HCT116 (cell line): ENCODE measurements around the gene DCLRE1C. TPM values are rescaled to one million over a fixed set of nuclear protein-coding genes. Genes with fewer than 3 reads are reported as not detected.
"Not testable (repeated sequence)": the region's sequence is repeated elsewhere in the genome, so short reads cannot be mapped to it uniquely, and the experiment has no call there.

Experiments
- ATAC-seq: fragments of 200-7000 bp; cut with Tn5 transposase; 2 replicates; pipeline ENCODE4 v1.9.1; 2020; ENCODE audit warnings: mild to moderate bottlenecking, moderate library complexity
- BruUV-seq: library from RNA; stranded (reverse); fragments of 400-500 nt; replicated peaks from 2 replicates; lab custom pipeline; 2021; lab: Mats Ljungman, UMichigan
- CTCF ChIA-PET: fragments of 300-600 bp; sonication (Branson Sonifier 250); formaldehyde crosslinking; loops from one replicate; lab custom pipeline; 2021; ENCODE audit warnings: antibody characterized with exemption; lab: Charles Lee
- POLR2A ChIA-PET: fragments of 300-600, 350-600 bp; sonication (Branson Sonifier 250); formaldehyde crosslinking; loops from one replicate; lab custom pipeline; 2021; ENCODE audit warnings: antibody characterized with exemption; lab: Charles Lee
- RAD21 ChIA-PET, 2 experiments: fragments of 300-600 bp; sonication (Branson Sonifier 250); formaldehyde crosslinking; loops; one replicate each; lab custom pipeline; 2023; ENCODE audit warnings: low total read pairs in 2 of 2; ENCODE audit not compliant: uncharacterized antibody in 2 of 2, unreplicated experiment in 2 of 2, low non-redundant PET in 1 of 2; lab: Charles Lee
- DNase-seq: peaks from one replicate; pipeline ENCODE4 v3.0.0-alpha.2; 2010; ENCODE audit warnings: low read depth, low spot score
- H2AFZ ChIP-seq: fragments of 200-600 bp; shearing (Covaris generic), sonication (generic); 2 replicates; pipeline ENCODE4 v1.6.1; 2017; ENCODE audit warnings: low read depth, mixed run types, mixed read lengths, antibody characterized with exemption, low read length; ENCODE audit not compliant: poor library complexity, severe bottlenecking
- H3K27ac ChIP-seq: 2 replicates; pipeline ENCODE4 v1.5.1; 2012; ENCODE audit warnings: low read depth, low read length
- H3K27me3 ChIP-seq: fragments of 200-600 bp; sonication (generic); 2 replicates; pipeline ENCODE4 v1.6.1; 2016; ENCODE audit warnings: mixed run types, low read length, mixed read lengths; ENCODE audit not compliant: insufficient read depth
- H3K36me3 ChIP-seq, 2 experiments: fragments of 200-500 bp in 1 of 2; fragments of 200-600 bp in 1 of 2; sonication (Bioruptor generic) in 1 of 2; sonication (generic) in 1 of 2; 2 replicates each; pipeline versions ENCODE4 v1.5.1 to v1.6.1; 2014 to 2016; ENCODE audit warnings: low read length in 2 of 2, inconsistent platforms in 1 of 2, mixed read lengths in 1 of 2, mixed run types in 1 of 2; ENCODE audit not compliant: insufficient read depth in 2 of 2, control insufficient read depth in 1 of 2
- H3K4me1 ChIP-seq, 2 experiments: fragments of 200-600 bp in 1 of 2; sonication (generic) in 1 of 2; 2 replicates each; pipeline versions ENCODE4 v1.5.1 to v1.6.1; 2012 to 2017; ENCODE audit warnings: low read length in 2 of 2, inconsistent platforms in 1 of 2, mild to moderate bottlenecking in 1 of 2, mixed read lengths in 1 of 2, mixed run types in 1 of 2, moderate library complexity in 1 of 2; ENCODE audit not compliant: insufficient read depth in 2 of 2, control insufficient read depth in 1 of 2
- H3K4me2 ChIP-seq: fragments of 200-600 bp; sonication (generic); 2 replicates; pipeline ENCODE4 v1.6.1; 2017; ENCODE audit warnings: mixed run types, low read length, mixed read lengths
- H3K4me3 ChIP-seq, 2 experiments: fragments of 200-600 bp in 1 of 2; sonication (generic) in 1 of 2; replicated peaks in 1 of 2; 2 replicates each; pipeline ENCODE4 v1.5.1; 2011 to 2016; ENCODE audit warnings: low read length in 2 of 2, control low read depth in 1 of 2, low read depth in 1 of 2, mild to moderate bottlenecking in 1 of 2, mixed read lengths in 1 of 2, mixed run types in 1 of 2
- H3K79me2 ChIP-seq: fragments of 200-600 bp; sonication (generic); 2 replicates; pipeline ENCODE4 v1.6.1; 2017; ENCODE audit warnings: mild to moderate bottlenecking, mixed run types, low read length, moderate library complexity, mixed read lengths; ENCODE audit not compliant: insufficient read depth
- H3K9ac ChIP-seq: fragments of 200-600 bp; sonication (generic); 2 replicates; pipeline ENCODE4 v1.6.1; 2016; ENCODE audit warnings: low read length, mixed read lengths
- H3K9me2 ChIP-seq: fragments of 200-600 bp; sonication (generic), shearing (Covaris generic); 2 replicates; pipeline ENCODE4 v1.6.1; 2017; ENCODE audit warnings: mixed run types, mild to moderate bottlenecking, moderate library complexity; ENCODE audit not compliant: insufficient read depth
- H3K9me3 ChIP-seq, 2 experiments: fragments of 200-500 bp in 1 of 2; fragments of 200-600 bp in 1 of 2; sonication (Bioruptor generic) in 1 of 2; sonication (generic) in 1 of 2; 2 replicates each; pipeline ENCODE4 v1.6.1; 2014 to 2017; ENCODE audit warnings: low read length in 2 of 2, mixed read lengths in 2 of 2, inconsistent platforms in 1 of 2, low read depth in 1 of 2, mild to moderate bottlenecking in 1 of 2, mixed run types in 1 of 2, moderate library complexity in 1 of 2; ENCODE audit not compliant: control insufficient read depth in 1 of 2, insufficient read depth in 1 of 2
- H4K20me1 ChIP-seq: fragments of 200-600 bp; sonication (generic), shearing (Covaris generic); 2 replicates; pipeline ENCODE4 v1.6.1; 2017; ENCODE audit warnings: mixed run types, mild to moderate bottlenecking, moderate library complexity; ENCODE audit not compliant: insufficient read depth
- CTCF ChIP-seq, 3 experiments: fragments of 200-600 bp in 1 of 3; sonication (generic) in 1 of 3; IDR thresholded peaks in 2 of 3; conservative IDR thresholded peaks in 1 of 3; 2 replicates each; pipeline ENCODE4 v1.5.1; 2012 to 2017; ENCODE audit warnings: low read depth in 2 of 3, low read length in 2 of 3, antibody characterized with exemption in 1 of 3, borderline replicate concordance in 1 of 3, control low read depth in 1 of 3, mild to moderate bottlenecking in 1 of 3, mixed read lengths in 1 of 3, mixed run types in 1 of 3, moderate library complexity in 1 of 3; ENCODE audit not compliant: insufficient read depth in 1 of 3
- EZH2 ChIP-seq: fragments of 200-600 bp; sonication (generic); IDR thresholded peaks from 2 replicates; pipeline ENCODE4 v1.6.1; 2017; ENCODE audit warnings: antibody characterized with exemption, mixed run types
- POLR2A ChIP-seq: IDR thresholded peaks from 2 replicates; pipeline ENCODE4 v1.7.0; 2011; ENCODE audit warnings: borderline replicate concordance; ENCODE audit not compliant: insufficient read depth, insufficient read length; ENCODE audit errors: extremely low read depth
- RAD21 ChIP-seq: IDR thresholded peaks from 2 replicates; pipeline ENCODE4 v1.6.1; 2012; ENCODE audit warnings: low read depth, mild to moderate bottlenecking
- SIN3A ChIP-seq: IDR thresholded peaks from 2 replicates; pipeline ENCODE4 v1.6.1; 2012; ENCODE audit warnings: low read depth
- ZFX ChIP-seq: fragments of 450-650 bp; IDR thresholded peaks from 2 replicates; pipeline ENCODE4 v1.6.1; 2017
- intact Hi-C: fragments of 100-400 bp; cut with micrococcal nuclease; formaldehyde crosslinking; loops from 2 replicates; pipeline ENCODE4 v1.10.0; 2022
- total RNA-seq: library from RNA; stranded (reverse); gene quantifications from one replicate; pipeline ENCODE4 v1.2.1, GENCODE V29; 2021; ENCODE audit not compliant: unreplicated experiment
- TF ChIP-seq, protein P1 (sequence below): IDR thresholded peaks from 2 replicates; pipeline ENCODE4 v1.6.1; 2012

Gene DCLRE1C
- total RNA-seq, 1 experiment from 2014 or later, result 14.5 TPM

- 0 out of 2 replicates have a peak, but pooled peaks have one; percentile 33 for TF ChIP-seq ZFX
- peak; percentile 94 for TF ChIP-seq SIN3A
- TF ChIP-seq, protein P1, sequence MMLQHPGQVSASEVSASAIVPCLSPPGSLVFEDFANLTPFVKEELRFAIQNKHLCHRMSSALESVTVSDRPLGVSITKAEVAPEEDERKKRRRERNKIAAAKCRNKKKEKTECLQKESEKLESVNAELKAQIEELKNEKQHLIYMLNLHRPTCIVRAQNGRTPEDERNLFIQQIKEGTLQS, result no peak
Observed at GRCh38 chr10:14954001-14954770, at the start of gene DCLRE1C (continued).

- no peaks in the 10 kb centered on the region for H3K9me3 ChIP-seq
- H2AFZ ChIP-seq, result no peak overlapping the region
- CTCF ChIA-PET, result no interaction called here
- no peaks in the 10 kb centered on the region for H3K27me3 ChIP-seq
- no peak overlapping the region for H3K27ac ChIP-seq
- H3K9ac ChIP-seq, result no peak overlapping the region
- H3K79me2 ChIP-seq, result no peaks in the 10 kb centered on the region
- no peaks in the 10 kb centered on the region for H3K36me3 ChIP-seq
- ATAC-seq (no peak), DNase-seq (no peak)
- POLR2A ChIA-PET, result no interaction called here
- no peak overlapping the region for H3K4me3 ChIP-seq
- RAD21 ChIA-PET, result no interaction called here
- no peak overlapping the region for H3K4me2 ChIP-seq
- no peaks in the 10 kb centered on the region for H4K20me1 ChIP-seq
- intact Hi-C loops, result no loop called here
- TF ChIP-seq SIN3A (no peak), RAD21 (no peak), EZH2 (no peak), POLR2A (no peak), CTCF (IDR thresholded peaks at IDR 0.05 in 2 of 3, conservative IDR thresholded peaks at IDR 0.05 in 1 of 3; ENCODE audit: borderline replicate concordance in 1 of 3, insufficient read depth in 1 of 3, low read depth in 2 of 3, low read length in 2 of 3) (no peak)
- peaks cover 0 to 3% of the 10 kb centered on the region in 2 experiments; a peak in 1 of 4 replicates for H3K4me1 ChIP-seq
- no peaks in the 10 kb centered on the region for H3K9me2 ChIP-seq
- BruUV-seq, result no TSS peak
Observed at GRCh38 chr10:14995964-14996565, 42.2 kb upstream of the DCLRE1C start.

GRCh38 chr10:14993500-14994455 lies 39.9 kb upstream of the DCLRE1C start:
- ATAC-seq, H3K79me2 ChIP-seq, H3K4me3 ChIP-seq, H3K4me2 ChIP-seq, H4K20me1 ChIP-seq, H3K27me3 ChIP-seq, H3K27ac ChIP-seq, RAD21 ChIA-PET, H3K9me3 ChIP-seq, BruUV-seq, CTCF ChIA-PET, H3K4me1 ChIP-seq, POLR2A ChIA-PET, H3K9me2 ChIP-seq, H3K9ac ChIP-seq, DNase-seq, H2AFZ ChIP-seq, H3K36me3 ChIP-seq, intact Hi-C loops: not testable (repeated sequence)
